HG02981 (cell line): ENCODE measurements around the gene ARCN1.
A peak's percentile ranks its signal among the peaks of the same experiment; 100 is the strongest.

Experiments
- ATAC-seq: cut with Tn5 transposase; IDR thresholded peaks from one replicate; pipeline ENCODE4 v1.9.1; 2021; ENCODE audit warnings: mild to moderate bottlenecking, moderate library complexity; ENCODE audit not compliant: unreplicated experiment

ARCN1 gene

GRCh38 chr11:118572061-118572980 lies at the start of gene ARCN1:
Gene ARCN1 (plus strand): TSS chr11:118572409. CDS start chr11:118572548, 139 bp downstream.
- ATAC-seq = peak; percentile 70

DNA sequence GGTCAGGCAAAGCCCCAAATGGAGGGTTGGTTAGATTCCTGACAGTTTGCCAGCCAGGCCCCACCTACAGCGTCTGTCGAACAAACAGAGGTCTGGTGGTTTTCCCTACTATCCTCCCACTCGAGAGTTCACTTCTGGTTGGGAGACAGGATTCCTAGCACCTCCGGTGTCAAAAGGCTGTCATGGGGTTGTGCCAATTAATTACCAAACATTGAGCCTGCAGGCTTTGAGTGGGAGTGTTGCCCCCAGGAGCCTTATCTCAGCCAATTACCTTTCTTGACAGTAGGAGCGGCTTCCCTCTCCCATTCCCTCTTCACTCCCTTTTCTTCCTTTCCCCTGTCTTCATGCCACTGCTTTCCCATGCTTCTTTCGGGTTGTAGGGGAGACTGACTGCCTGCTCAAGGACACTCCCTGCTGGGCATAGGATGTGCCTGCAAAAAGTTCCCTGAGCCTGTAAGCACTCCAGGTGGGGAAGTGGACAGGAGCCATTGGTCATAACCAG lies 49.6 kb upstream of the ARCN1 start:
- ATAC-seq = no peak

DNA sequence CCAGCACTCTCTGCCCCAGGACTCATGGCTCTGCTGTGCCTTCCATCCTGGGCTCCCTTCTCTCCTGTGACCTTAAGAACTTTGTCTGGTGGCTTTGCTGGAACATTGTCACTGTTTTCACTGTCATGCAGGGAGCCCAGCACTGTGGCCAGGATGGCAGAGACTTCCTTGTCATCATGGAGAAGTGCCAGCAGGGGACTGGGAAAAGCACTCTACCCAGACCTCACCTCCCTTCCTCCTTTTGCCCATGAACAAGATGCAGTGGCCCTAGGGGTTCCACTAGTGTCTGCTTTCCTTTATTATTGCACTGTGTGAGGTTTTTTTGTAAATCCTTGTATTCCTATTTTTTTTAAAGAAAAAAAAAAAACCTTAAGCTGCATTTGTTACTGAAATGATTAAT lies 47.9 kb upstream of the ARCN1 start:
- no peak for ATAC-seq

DNA sequence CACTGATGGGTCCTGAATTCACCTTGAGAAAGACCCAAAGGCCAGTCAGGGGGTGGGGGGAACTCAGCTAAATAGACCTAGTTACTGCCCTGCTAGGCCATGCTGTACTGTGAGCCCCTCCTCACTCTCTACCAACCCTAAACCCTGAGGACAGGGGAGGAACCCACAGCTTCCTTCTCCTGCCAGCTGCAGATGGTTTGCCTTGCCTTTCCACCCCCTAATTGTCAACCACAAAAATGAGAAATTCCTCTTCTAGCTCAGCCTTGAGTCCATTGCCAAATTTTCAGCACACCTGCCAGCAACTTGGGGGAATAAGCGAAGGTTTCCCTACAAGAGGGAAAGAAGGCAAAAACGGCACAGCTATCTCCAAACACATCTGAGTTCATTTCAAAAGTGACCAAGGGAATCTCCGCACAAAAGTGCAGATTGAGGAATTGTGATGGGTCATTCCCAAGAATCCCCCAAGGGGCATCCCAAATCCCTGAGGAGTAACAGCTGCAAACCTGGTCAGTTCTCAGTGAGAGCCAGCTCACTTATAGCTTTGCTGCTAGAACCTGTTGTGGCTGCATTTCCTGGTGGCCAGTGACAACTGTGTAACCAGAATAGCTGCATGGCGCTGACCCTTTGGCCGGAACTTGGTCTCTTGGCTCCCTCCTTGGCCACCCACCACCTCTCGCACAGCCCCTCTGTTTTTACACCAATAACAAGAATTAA lies 47.3 kb upstream of the ARCN1 start:
- no peak for ATAC-seq

DNA sequence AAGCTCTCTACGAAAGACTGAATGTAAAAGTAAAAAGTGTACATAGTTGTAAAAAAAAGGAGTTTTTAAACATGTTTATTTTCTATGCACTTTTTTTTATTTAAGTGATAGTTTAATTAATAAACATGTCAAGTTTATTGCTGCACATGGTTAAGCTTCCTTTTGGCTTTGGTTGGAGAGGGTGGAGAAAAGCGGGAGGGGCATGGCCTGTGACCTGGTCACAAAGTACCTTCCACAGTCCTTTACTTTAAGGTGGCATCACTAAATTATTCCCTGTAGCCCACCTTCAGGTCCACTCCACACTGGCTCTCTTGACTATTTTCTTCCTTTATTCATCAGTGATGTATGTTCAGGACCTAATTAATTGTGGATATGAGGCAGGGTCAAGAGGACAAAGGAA lies 45.5 kb upstream of the ARCN1 start:
- ATAC-seq = no peak

DNA sequence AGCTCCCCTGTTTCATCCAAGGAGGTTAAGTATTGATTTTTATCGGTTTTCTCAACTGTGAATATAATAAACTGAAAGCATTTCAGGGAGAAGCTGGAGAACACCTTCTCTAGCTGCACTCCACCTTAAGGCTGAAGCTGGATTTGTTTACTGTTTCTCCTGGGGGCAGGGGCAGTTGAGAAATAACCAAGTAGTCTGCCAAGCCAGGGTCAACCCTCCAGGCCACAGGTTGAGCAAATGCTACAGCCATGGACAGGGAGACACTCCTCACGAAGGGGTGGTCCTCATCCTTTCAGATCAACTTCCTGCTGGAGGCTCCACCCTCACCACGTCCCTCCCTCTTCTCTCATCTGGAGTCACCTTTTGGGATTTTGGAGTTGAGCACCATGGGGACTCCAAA lies 45.1 kb upstream of the ARCN1 start, which contains the start of gene TTC36:
TSS of gene TTC36 (plus strand) at position 366 of the 400 bp plus-strand sequence. CDS start at position 387, 21 bp downstream.
- ATAC-seq = no peak

DNA sequence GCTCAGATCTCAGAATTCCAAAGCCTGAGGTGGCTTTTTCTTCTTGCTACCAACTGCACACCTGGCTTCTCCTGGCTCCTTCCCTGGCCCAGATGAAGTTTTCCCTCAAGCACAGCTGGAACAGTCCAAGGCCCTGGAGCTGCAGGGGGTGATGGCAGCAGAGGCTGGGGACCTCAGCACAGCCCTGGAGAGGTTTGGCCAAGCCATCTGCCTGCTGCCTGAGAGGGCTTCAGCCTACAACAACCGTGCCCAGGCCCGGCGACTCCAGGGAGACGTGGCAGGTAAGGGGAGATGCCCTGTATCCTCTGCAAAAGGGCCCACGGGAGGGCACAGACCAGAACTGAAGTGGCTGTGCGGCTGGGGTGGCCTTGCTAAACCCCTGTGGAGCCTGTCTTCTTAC lies 43.7 kb upstream of the ARCN1 start:
- no peak for ATAC-seq

DNA sequence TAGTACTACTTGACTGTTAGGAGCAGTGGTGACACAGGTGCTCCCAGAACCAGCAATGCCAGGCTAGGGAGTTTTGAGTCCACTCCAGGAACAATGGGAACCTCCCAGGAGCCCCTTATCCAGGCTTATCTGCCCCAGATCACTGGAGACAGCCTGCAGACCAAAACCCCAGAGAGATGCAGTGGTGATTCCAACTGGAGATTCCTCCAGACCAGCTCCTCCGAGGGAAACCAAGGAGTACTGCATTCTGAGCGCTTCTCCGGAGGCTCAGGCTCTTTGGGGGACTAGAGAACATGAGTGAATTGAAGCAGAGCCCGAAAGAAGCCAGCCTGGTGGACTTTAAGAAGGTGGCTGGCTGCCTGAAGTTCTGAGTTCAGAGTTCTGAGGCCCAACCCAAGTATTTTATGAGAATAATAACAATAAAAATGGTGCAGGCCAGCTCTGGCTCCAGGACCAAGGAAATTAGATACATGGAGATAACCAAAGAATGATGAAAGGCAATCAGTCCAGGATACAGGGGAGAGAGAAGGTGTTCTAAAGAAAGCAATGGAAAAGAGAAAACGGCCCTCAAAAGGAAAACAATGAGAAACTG lies 42.5 kb upstream of the ARCN1 start:
- no peak for ATAC-seq

- ATAC-seq = no peak
These were observed 42.0 kb upstream of the ARCN1 start for GRCh38 chr11:118530180-118530682.

DNA sequence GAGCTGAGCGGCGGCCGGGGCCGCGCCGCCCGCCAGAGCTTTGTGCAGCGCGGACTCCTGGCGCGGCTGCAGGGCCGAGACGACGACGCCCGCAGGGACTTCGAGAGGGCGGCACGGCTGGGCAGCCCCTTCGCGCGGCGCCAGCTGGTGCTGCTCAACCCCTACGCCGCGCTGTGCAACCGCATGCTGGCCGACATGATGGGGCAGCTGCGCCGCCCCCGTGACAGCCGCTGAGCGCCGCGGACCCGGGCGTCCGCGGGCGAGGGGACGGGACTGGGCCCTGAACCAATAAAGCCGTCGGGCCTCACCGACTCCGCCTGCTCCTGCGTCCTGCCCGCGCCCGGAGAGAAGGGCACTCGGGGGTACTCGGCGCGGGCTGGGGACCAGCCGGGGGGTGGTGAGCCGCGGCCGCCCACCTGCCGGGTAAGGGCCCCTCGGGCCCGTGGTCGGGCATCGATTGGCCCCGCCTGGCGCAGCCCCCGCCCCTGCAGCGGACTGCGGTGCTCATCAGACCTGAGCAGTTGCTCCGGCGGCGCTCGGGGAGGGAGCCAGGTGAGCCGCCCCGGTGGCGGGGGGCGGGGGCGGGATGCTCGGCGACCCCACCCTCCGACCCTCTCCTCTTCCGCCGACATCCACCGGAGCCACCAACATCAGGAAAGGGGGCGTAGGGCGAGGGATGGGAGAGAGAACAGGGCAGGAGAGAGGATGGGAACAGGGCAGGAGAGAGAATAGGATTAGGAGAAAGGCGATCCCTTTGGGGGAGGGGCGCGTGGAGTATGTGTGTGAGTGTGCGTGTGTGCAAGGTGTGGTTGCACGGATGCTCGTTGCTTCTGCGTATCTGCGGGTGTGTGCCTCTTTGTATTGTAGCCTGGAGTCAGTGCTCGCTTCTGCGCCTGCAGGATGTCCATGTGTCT lies 41.3 kb upstream of the ARCN1 start, which contains the start of gene TMEM25:
TSS of gene TMEM25 (plus strand) at position 510 of the 914 bp plus-strand sequence. CDS start 610 bp downstream, outside the sequence.
- peak; percentile 59 for ATAC-seq

- no peak for ATAC-seq
These were observed 40.6 kb upstream of the ARCN1 start for GRCh38 chr11:118531597-118532084.

- no peak for ATAC-seq
These were observed 40.1 kb upstream of the ARCN1 start for GRCh38 chr11:118532091-118532490.

DNA sequence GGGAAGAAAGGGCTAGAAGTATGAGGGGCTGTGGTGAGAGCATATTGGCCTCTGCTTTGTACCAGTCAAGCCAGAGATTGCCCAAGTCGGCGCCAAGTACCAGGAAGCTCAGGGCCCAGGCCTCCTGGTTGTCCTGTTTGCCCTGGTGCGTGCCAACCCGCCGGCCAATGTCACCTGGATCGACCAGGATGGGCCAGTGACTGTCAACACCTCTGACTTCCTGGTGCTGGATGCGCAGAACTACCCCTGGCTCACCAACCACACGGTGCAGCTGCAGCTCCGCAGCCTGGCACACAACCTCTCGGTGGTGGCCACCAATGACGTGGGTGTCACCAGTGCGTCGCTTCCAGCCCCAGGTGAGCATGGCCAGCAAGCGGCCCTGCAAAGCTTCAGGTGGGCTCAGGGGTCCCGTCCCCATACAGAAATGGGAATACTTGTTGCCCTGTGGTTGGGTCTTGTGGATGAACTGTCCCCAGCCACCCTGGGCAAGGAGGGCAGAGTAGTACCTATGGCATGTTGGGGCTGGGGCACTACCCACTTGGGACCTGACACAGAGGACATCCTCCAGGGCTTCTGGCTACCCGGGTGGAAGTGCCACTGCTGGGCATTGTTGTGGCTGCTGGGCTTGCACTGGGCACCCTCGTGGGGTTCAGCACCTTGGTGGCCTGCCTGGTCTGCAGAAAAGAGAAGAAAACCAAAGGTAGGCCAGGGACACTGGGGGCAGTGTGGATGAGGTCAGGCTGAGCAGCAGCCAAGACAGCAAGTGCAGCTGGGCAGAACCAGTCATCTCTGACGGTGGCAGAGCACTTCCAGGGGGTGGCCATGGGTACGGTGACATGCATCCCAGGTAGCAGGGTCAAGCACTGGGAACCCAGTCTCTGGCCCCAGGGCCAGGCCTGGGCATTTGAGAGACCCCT lies 39.1 kb upstream of the ARCN1 start:
- no peak for ATAC-seq

GRCh38 chr11:118533769-118534729 lies 38.2 kb upstream of the ARCN1 start:
- no peak for ATAC-seq

DNA sequence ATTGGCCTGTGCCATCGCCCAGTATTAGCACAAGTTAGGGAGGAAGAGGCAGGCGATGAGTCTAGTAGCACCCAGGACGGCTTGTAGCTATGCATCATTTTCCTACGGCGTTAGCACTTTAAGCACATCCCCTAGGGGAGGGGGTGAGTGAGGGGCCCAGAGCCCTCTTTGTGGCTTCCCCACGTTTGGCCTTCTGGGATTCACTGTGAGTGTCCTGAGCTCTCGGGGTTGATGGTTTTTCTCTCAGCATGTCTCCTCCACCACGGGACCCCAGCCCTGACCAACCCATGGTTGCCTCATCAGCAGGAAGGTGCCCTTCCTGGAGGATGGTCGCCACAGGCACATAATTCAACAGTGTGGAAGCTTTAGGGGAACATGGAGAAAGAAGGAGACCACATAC lies 36.9 kb upstream of the ARCN1 start:
- ATAC-seq = no peak

DNA sequence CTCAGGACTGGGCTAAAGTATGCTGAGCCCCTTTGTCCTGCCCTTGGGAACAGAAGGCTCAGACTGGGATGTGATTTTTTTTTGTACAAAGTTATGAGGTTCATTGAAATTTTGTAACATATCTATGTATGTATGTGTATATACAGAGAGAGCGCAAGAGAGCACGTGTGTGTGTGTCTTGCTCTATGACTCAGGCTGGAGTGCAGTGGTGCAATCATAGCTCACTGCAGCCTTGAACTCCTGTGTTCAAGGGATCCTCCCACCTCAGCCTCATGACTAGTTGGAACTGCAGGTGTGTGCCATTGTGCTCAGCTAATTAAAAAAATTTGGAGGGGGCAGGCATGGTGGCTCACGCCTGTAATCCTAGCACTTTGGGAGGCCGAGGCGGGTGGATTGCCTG lies 35.5 kb upstream of the ARCN1 start:
- ATAC-seq = no peak

- ATAC-seq = no peak
These were observed 34.7 kb upstream of the ARCN1 start for GRCh38 chr11:118537409-118537980.
